Gastroesophageal sphincter (tissue), 3 donors: Measurements from ENCODE around the gene MYPN.

Source experiments
- POLR2AphosphoS5 ChIP-seq: sonication (generic); formaldehyde crosslinking; IDR thresholded peaks from one replicate; pipeline ENCODE4 v1.6.1; 2017; ENCODE audit warnings: antibody characterized with exemption
- TF ChIP-seq, protein P1 (sequence below), 4 experiments: fragments of 200-600 bp in 2 of 4; fragments of 450-650 bp in 2 of 4; sonication (generic) in 1 of 4; IDR thresholded peaks; one replicate each; pipeline ENCODE4 v1.5.1; 2017 to 2019; ENCODE audit warnings: antibody characterized with exemption in 4 of 4, mild to moderate bottlenecking in 2 of 4, moderate library complexity in 2 of 4

DNA sequence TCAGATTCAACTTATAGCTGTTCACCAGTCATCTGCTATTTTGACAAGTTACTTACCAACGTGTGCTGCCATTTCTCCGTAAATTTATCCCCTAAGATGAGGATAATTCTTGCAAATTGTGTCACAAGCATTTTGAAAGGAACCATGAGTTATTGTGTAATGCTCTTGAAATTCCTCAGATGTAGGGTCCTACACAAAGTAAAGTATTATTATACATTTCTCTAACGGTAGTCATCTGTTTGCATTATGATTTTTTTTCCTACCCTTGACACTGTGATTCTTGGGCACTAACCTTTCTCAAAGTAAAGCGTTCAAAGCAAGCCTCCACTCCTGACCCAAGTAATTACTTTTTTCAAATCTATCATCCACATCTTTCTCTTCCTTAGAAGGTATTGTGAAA lies 42.3 kb upstream of the MYPN start:
- TF ChIP-seq, protein P1, sequence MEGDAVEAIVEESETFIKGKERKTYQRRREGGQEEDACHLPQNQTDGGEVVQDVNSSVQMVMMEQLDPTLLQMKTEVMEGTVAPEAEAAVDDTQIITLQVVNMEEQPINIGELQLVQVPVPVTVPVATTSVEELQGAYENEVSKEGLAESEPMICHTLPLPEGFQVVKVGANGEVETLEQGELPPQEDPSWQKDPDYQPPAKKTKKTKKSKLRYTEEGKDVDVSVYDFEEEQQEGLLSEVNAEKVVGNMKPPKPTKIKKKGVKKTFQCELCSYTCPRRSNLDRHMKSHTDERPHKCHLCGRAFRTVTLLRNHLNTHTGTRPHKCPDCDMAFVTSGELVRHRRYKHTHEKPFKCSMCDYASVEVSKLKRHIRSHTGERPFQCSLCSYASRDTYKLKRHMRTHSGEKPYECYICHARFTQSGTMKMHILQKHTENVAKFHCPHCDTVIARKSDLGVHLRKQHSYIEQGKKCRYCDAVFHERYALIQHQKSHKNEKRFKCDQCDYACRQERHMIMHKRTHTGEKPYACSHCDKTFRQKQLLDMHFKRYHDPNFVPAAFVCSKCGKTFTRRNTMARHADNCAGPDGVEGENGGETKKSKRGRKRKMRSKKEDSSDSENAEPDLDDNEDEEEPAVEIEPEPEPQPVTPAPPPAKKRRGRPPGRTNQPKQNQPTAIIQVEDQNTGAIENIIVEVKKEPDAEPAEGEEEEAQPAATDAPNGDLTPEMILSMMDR (IDR thresholded peaks at IDR 0.05): no peak
- TF ChIP-seq POLR2AphosphoS5: no peak
